LNCaP clone FGC (cell line): Measurements from ENCODE around the gene SAMD9L.

Experiments used
- DNase-seq: peaks from one replicate; pipeline ENCODE4 v3.0.0-alpha.2; 2011; ENCODE audit warnings: low read depth
- H3K4me3 ChIP-seq: 2 replicates; pipeline ENCODE4 v1.5.1; 2011; ENCODE audit warnings: mild to moderate bottlenecking, low read depth, low read length, control low read depth
- TF ChIP-seq, protein P1 (sequence below): IDR thresholded peaks from 2 replicates; pipeline ENCODE4 v1.5.1; 2012; ENCODE audit warnings: mild to moderate bottlenecking; ENCODE audit not compliant: control insufficient read depth, insufficient read depth; ENCODE audit errors: extremely low read depth

The SAMD9L gene

DNA sequence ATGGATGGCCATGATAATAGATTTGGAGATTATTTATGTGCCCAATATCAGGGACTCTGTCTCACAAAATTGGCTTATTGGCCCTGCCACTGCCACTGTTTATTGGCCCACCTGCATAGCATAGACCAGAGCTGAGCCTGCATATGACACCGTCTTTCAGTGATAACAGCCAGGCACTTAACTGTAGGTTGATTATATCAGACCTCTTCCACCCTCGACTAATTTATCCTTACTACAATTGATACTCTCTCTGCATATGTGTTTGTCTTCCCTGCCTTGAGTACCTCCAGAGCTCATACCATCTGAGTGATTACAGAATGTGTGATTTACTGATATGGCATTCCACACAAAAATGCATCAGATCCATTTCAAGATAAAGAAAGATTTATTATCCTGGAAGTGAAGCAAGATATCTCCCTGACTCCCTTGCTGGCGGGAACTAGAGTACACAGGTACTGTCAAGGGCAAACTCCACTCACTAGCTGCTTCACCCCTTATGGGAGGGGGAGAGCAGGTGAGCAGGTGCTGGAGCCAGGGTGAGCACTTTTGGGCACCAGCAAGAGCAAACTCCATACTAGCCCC, 13.1 kb upstream of the SAMD9L start:
- no peak overlapping the region for H3K4me3 ChIP-seq
- TF ChIP-seq, protein P1, sequence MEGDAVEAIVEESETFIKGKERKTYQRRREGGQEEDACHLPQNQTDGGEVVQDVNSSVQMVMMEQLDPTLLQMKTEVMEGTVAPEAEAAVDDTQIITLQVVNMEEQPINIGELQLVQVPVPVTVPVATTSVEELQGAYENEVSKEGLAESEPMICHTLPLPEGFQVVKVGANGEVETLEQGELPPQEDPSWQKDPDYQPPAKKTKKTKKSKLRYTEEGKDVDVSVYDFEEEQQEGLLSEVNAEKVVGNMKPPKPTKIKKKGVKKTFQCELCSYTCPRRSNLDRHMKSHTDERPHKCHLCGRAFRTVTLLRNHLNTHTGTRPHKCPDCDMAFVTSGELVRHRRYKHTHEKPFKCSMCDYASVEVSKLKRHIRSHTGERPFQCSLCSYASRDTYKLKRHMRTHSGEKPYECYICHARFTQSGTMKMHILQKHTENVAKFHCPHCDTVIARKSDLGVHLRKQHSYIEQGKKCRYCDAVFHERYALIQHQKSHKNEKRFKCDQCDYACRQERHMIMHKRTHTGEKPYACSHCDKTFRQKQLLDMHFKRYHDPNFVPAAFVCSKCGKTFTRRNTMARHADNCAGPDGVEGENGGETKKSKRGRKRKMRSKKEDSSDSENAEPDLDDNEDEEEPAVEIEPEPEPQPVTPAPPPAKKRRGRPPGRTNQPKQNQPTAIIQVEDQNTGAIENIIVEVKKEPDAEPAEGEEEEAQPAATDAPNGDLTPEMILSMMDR, result no peak
- DNase-seq, result no peak

DNA sequence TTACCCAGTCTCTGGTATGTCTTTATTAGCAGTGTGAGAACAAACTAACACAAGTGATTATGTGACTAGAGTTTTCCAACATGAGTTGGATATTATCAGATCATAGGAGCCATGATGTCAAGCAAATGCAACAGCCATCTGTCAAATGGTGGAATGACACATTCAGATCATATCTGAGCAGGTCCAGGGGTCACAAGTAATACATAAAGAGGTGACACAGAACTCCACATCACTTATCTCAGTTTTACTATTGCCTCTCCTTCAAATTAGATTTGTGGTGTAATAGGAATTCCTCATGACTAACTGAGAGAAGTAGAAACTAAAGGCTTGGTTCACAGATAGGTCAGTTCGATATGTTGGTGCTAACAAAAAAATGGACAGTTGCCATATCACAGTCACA, 12.2 kb upstream of the SAMD9L start:
- H3K4me3 ChIP-seq, result no peak overlapping the region
- no peak for DNase-seq
- TF ChIP-seq, protein P1, result no peak

DNA sequence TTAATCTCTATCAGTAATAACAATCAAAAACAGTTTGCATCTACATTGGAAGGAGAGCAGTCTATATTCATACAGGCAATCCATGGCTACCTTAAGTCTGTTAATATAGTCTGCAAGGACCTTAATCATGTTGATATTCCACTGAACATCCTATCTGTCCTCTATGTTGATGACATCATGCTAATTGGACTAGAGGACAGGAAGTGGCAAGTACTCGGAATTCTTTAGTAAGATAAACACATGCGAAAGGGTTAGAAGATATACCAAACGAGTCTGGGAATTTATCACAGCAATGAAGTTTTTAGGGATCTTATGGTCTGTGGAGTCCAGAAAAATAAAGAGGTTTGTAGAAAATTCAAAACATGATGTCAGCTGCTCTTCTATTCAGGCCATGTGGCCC, 11.3 kb upstream of the SAMD9L start:
- DNase-seq, result no peak
- TF ChIP-seq, protein P1, result no peak
- H3K4me3 ChIP-seq, result no peak overlapping the region

DNA sequence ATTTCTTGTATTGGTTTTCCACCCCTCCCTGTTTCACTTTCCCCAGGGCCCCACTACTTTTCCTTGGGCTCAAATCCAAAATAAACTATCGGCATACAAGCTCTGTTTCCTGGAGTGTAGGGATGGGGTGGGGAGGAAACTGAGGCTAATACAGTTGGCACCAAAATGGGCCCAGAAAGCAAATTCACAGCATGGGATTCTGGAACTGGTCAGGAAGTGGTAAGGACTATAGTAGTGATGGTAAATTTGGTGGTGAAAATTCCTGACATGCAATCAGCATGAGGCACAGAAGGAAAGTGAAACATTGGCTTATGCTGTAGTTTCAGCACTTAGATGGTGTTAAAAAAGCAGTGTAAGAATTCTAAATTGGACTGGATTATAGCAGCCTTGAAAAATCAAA, 8.7 kb upstream of the SAMD9L start:
- H3K4me3 ChIP-seq, result no peak overlapping the region
- DNase-seq, result no peak
- TF ChIP-seq, protein P1, result no peak

DNA sequence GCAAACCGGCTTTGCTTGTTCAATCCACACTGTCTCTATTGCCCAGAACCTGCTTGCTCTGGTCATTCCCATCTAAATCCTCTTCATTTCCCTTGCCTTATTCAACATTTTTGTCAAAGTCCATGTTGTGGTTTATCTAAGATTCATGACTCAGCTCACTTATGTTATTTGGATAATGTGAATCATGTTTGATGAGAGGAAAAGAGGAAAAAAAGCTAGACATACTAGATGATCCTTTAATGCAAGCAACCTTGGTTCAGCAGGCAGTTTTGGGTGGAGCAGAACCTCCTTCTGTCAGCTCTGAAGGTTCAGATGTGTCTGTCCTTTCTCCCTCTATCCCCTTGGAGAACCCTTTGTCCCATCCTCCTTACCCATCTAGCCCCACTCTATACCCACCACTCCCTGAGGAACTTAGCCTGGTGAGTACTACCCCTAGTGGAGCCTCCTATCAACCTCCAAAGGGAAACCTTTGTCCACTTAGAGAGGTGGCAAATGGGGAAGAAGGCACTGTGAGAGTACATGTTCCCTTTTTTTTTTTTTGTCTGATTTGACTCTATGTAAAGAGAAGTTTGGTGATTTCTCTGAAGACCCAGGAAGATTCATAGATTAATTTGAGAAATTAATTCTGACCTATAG, 2.1 kb upstream of the SAMD9L start:
- no peak overlapping the region for H3K4me3 ChIP-seq
- no peak for DNase-seq
- TF ChIP-seq, protein P1, result no peak

DNA sequence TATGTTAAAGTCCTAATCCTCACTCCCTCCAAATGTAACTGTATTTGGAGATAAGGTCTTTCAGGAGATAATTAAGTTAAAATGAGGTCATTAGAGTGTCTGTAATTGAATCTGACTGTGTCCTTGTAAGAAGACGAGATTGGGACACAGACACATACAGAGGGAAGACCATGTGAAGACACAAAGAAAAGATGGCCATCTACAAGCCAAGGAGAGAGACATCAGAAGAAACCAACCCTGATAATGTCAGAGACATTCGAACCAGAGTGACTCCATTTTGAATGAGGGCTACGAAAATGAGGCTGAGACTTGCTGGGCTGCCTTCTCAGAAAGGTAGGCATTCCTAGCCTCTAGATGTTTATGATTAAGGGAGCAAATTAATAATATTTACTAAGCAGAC, 542 bp upstream of the SAMD9L start:
- no peak for DNase-seq

More for the DNA sequence above, 542 bp upstream of the SAMD9L start:
- H3K4me3 ChIP-seq, result no peak overlapping the region
- TF ChIP-seq, protein P1, result no peak
